H1 (cell line): ENCODE measurements around the gene HEPHL1. TPM values are rescaled to one million over a fixed set of nuclear protein-coding genes. Genes with fewer than 3 reads are reported as not detected.

Experiments
- CTCF ChIA-PET: fragments of 300-600 bp; sonication (Branson Sonifier 250); formaldehyde crosslinking; loops from one replicate; lab custom pipeline; 2021; ENCODE audit not compliant: partially characterized antibody; lab: Charles Lee
- POLR2A ChIA-PET: fragments of 300-600 bp; sonication (Branson Sonifier 250); formaldehyde crosslinking; loops from one replicate; lab custom pipeline; 2021; ENCODE audit warnings: inconsistent platforms; ENCODE audit not compliant: partially characterized antibody; lab: Charles Lee
- DNase-seq, 2 experiments: peaks; one replicate each; pipeline versions ENCODE4 v3.0.0 to v3.0.0-alpha.2; 2010 to 2022; ENCODE audit warnings: low spot score in 2 of 2, low read depth in 1 of 2, mixed read lengths in 1 of 2
- FAIRE-seq: peaks from 2 replicates; lab custom pipeline; 2011; peaks lifted over from hg19 to GRCh38; lab: Jason Lieb, UNC
- H2AFZ ChIP-seq: 2 replicates; pipeline ENCODE4 v1.8.1; 2012; ENCODE audit warnings: low read length, inconsistent platforms
- H2AK5ac ChIP-seq: 2 replicates; pipeline ENCODE4 v1.6.1; 2013; ENCODE audit warnings: low read depth, low read length
- H2BK120ac ChIP-seq: replicated peaks from 2 replicates; pipeline ENCODE3; 2013; ENCODE audit warnings: low read depth, low read length, inconsistent platforms
- H2BK12ac ChIP-seq: 2 replicates; pipeline ENCODE4 v1.6.1; 2013; ENCODE audit warnings: low read depth, low read length
- H2BK15ac ChIP-seq: 2 replicates; pipeline ENCODE4 v1.6.1; 2013; ENCODE audit warnings: low read length
- H2BK20ac ChIP-seq: 2 replicates; pipeline ENCODE4 v1.6.1; 2013; ENCODE audit warnings: low read length
- H2BK5ac ChIP-seq: 2 replicates; pipeline ENCODE4 v1.6.1; 2013; ENCODE audit warnings: low read depth, low read length
- H3K14ac ChIP-seq: 2 replicates; pipeline ENCODE4 v1.6.1; 2013; ENCODE audit warnings: inconsistent platforms; ENCODE audit not compliant: insufficient read length
- H3K18ac ChIP-seq: 2 replicates; pipeline ENCODE4 v1.6.1; 2013; ENCODE audit warnings: low read length; ENCODE audit errors: extremely low read depth
- H3K23ac ChIP-seq: 2 replicates; pipeline ENCODE4 v1.6.1; 2013; ENCODE audit warnings: inconsistent platforms; ENCODE audit not compliant: insufficient read length
- H3K23me2 ChIP-seq: 2 replicates; pipeline ENCODE4 v1.6.1; 2013; ENCODE audit warnings: low read depth, low read length
- H3K27ac ChIP-seq: 2 replicates; pipeline ENCODE4 v1.6.1; 2011; ENCODE audit warnings: low read depth, low read length, inconsistent platforms
- H3K27me3 ChIP-seq, 4 experiments: replicated peaks in 1 of 4; 1 replicate in 1 of 4; 2 replicates in 3 of 4; pipeline versions ENCODE4 v1.6.1 to v1.8.1; 2011 to 2013; ENCODE audit warnings: low read length in 3 of 4, mild to moderate bottlenecking in 3 of 4, inconsistent platforms in 2 of 4, mixed read lengths in 2 of 4, moderate library complexity in 1 of 4; ENCODE audit not compliant: control insufficient read depth in 3 of 4, insufficient read depth in 3 of 4; ENCODE audit errors: extremely low read depth in 1 of 4
- H3K36me3 ChIP-seq, 4 experiments: 2 replicates each; pipeline versions ENCODE4 v1.6.1 to v1.8.1; 2011 to 2013; ENCODE audit warnings: mild to moderate bottlenecking in 4 of 4, low read length in 3 of 4, moderate library complexity in 2 of 4, control low read depth in 1 of 4, inconsistent platforms in 1 of 4; ENCODE audit not compliant: insufficient read depth in 4 of 4, control insufficient read depth in 2 of 4
- H3K4ac ChIP-seq: replicated peaks from 2 replicates; pipeline ENCODE3; 2013; ENCODE audit warnings: low read length, low read depth, mixed read lengths, inconsistent platforms; ENCODE audit not compliant: insufficient read length
- H3K4me1 ChIP-seq, 4 experiments: replicated peaks in 1 of 4; 1 replicate in 1 of 4; 2 replicates in 3 of 4; pipeline versions ENCODE4 v1.6.1 to v1.8.1; 2011 to 2013; ENCODE audit warnings: low read length in 3 of 4, inconsistent platforms in 2 of 4, mixed read lengths in 1 of 4; ENCODE audit not compliant: insufficient read depth in 4 of 4, control insufficient read depth in 3 of 4
- H3K4me2 ChIP-seq, 2 experiments: 2 replicates each; pipeline versions ENCODE4 v1.6.1 to v1.8.1; 2011 to 2013; ENCODE audit warnings: low read depth in 2 of 2, low read length in 2 of 2, control low read depth in 1 of 2, inconsistent platforms in 1 of 2, mild to moderate bottlenecking in 1 of 2; ENCODE audit not compliant: insufficient read depth in 1 of 2
- H3K4me3 ChIP-seq, 4 experiments: fragments of 200-600, 300-600 bp in 1 of 4; sonication (generic), shearing (Covaris generic), sonication (Bioruptor Twin) in 1 of 4; 2 replicates each; pipeline versions ENCODE4 v1.5.1 to v1.8.1; 2011 to 2016; ENCODE audit warnings: low read length in 4 of 4, low read depth in 3 of 4, control low read depth in 2 of 4, inconsistent platforms in 2 of 4, mild to moderate bottlenecking in 2 of 4, mixed read lengths in 1 of 4, moderate library complexity in 1 of 4; ENCODE audit not compliant: insufficient read depth in 2 of 4; ENCODE audit errors: extremely low read depth in 1 of 4
- H3K56ac ChIP-seq: replicated peaks from 2 replicates; pipeline ENCODE3; 2013; ENCODE audit warnings: low read depth, mild to moderate bottlenecking, mixed read lengths, low read length, inconsistent platforms; ENCODE audit not compliant: insufficient read length
- H3K79me1 ChIP-seq: 2 replicates; pipeline ENCODE4 v1.6.1; 2013; ENCODE audit warnings: low read depth, low read length, control low read depth
- H3K79me2 ChIP-seq, 2 experiments: 2 replicates each; pipeline versions ENCODE4 v1.6.1 to v1.8.1; 2012 to 2013; ENCODE audit warnings: low read length in 2 of 2, mild to moderate bottlenecking in 2 of 2, inconsistent platforms in 1 of 2; ENCODE audit not compliant: insufficient read depth in 2 of 2, control insufficient read depth in 1 of 2
- H3K9ac ChIP-seq, 4 experiments: replicated peaks in 1 of 4; 1 replicate in 1 of 4; 2 replicates in 3 of 4; pipeline versions ENCODE4 v1.6.1 to v1.8.1; 2011 to 2013; ENCODE audit warnings: low read depth in 3 of 4, low read length in 3 of 4, control low read depth in 2 of 4, mild to moderate bottlenecking in 2 of 4, moderate library complexity in 2 of 4, inconsistent platforms in 1 of 4; ENCODE audit errors: extremely low read depth in 1 of 4
- H3K9me3 ChIP-seq, 2 experiments: 2 replicates each; pipeline versions ENCODE4 v1.6.1 to v1.8.1; 2012 to 2013; ENCODE audit warnings: mild to moderate bottlenecking in 2 of 2, moderate library complexity in 2 of 2, control low read depth in 1 of 2, inconsistent platforms in 1 of 2, low read depth in 1 of 2, low read length in 1 of 2, mixed read lengths in 1 of 2; ENCODE audit not compliant: insufficient read depth in 2 of 2
- H4K20me1 ChIP-seq, 2 experiments: replicated peaks in 1 of 2; 2 replicates each; pipeline versions ENCODE3 to v1.8.1; 2011 to 2013; ENCODE audit warnings: inconsistent platforms in 2 of 2, low read length in 2 of 2, mild to moderate bottlenecking in 1 of 2; ENCODE audit not compliant: insufficient read depth in 2 of 2, control insufficient read depth in 1 of 2
- H4K5ac ChIP-seq: 2 replicates; pipeline ENCODE4 v1.6.1; 2013; ENCODE audit warnings: low read length, low read depth, mixed read lengths, inconsistent platforms; ENCODE audit not compliant: insufficient read length
- H4K8ac ChIP-seq: 2 replicates; pipeline ENCODE4 v1.8.0; 2013; ENCODE audit warnings: mild to moderate bottlenecking, moderate library complexity, low read length, inconsistent platforms; ENCODE audit not compliant: insufficient read depth; ENCODE audit errors: extremely low read depth
- H4K91ac ChIP-seq: replicated peaks from 2 replicates; pipeline ENCODE3; 2013; ENCODE audit warnings: low read length, mixed read lengths, inconsistent platforms; ENCODE audit not compliant: insufficient read length
- ASH2L ChIP-seq: fragments of 200-600, 300-600 bp; sonication (generic); IDR thresholded peaks from one replicate; pipeline ENCODE4 v1.7.1; 2017; ENCODE audit warnings: low read length
- CBX5 ChIP-seq: fragments of 300-800, 300-1000 bp; sonication (generic); IDR thresholded peaks from 2 replicates; pipeline ENCODE4 v1.7.1; 2016; ENCODE audit warnings: antibody characterized with exemption, low read length, low read depth
- CBX8 ChIP-seq: fragments of 300-800, 300-1000 bp; sonication (generic); IDR thresholded peaks from 2 replicates; pipeline ENCODE4 v1.7.1; 2016; ENCODE audit warnings: low read depth, low read length, borderline replicate concordance
- GABPA ChIP-seq: IDR thresholded peaks from 2 replicates; pipeline ENCODE4 v1.6.1; 2011; ENCODE audit warnings: mild to moderate bottlenecking, low read length, moderate library complexity, borderline replicate concordance; ENCODE audit not compliant: insufficient read depth
- JUND ChIP-seq: IDR thresholded peaks from 2 replicates; pipeline ENCODE4 v1.6.1; 2011; ENCODE audit warnings: mild to moderate bottlenecking, improper control_type of control experiment, low read length
- KDM5A ChIP-seq: fragments of 200-600 bp; IDR thresholded peaks from 2 replicates; pipeline ENCODE4 v1.7.1; 2012; ENCODE audit warnings: mild to moderate bottlenecking, low read length, inconsistent platforms, mixed read lengths
- SIRT6 ChIP-seq: IDR thresholded peaks from one replicate; pipeline ENCODE4 v1.7.1; 2012; ENCODE audit warnings: low read length, inconsistent platforms
- WGBS, 2 experiments: shearing (Covaris generic) in 1 of 2; methylation state at CpG; one replicate each; pipeline versions ENCODE4 v1.1.6 to v1.1.7; 2013 to 2015; ENCODE audit warnings: low lambda C conversion rate in 2 of 2, mixed read lengths in 2 of 2, inconsistent platforms in 1 of 2, low coverage in 1 of 2, missing lambda C conversion rate in 1 of 2; ENCODE audit not compliant: insufficient replicate concordance in 2 of 2, insufficient coverage in 1 of 2, insufficient read length in 1 of 2; ENCODE audit errors: extremely low coverage in 1 of 2, missing lambda C conversion rate in 1 of 2; 5-methylcytosine and 5-hydroxymethylcytosine counted together
- polyA plus RNA-seq, 7 experiments: library from polyadenylated mRNA; depleted of rRNA in 3 of 7; stranded (reverse) in 5 of 7; unstranded in 2 of 7; fragments of >200 nt in 5 of 7; fragments of 200-250 nt in 2 of 7; gene quantifications; 1 replicate in 5 of 7; 2 replicates in 1 of 7; 4 replicates in 1 of 7; pipeline versions ENCODE4 v1.2.1 to v1.2.3, GENCODE V29; 2011 to 2013; ENCODE audit warnings: missing spikeins in 2 of 7, mixed read lengths in 2 of 7
- total RNA-seq: library from RNA; stranded (reverse); fragmentation: NEBNext Ultra II Directional; extraction: Animal tissue kit (Norgen Biotek cat#: 25700); gene quantifications from 2 replicates; pipeline ENCODE4 v1.2.1, GENCODE V29; 2021

HEPHL1 gene
- total and polyA plus RNA-seq, 2 of the 8 experiments (the other 6 are each of a cell fraction or from before 2014, with no cell fraction given), result 0.09 to 0.11 TPM

GRCh38 chr11:94133752-94134151, 112.6 kb downstream of the HEPHL1 start:
- Histone ChIP-seq H2BK20ac (no peak overlapping the region), H4K5ac (no peak overlapping the region), H3K9ac (no peak overlapping the region), H2AFZ (no peak overlapping the region), H2AK5ac (no peak overlapping the region), H3K9me3 (no peaks in the 10 kb centered on the region), H4K8ac (no peak overlapping the region), H3K23ac (no peak overlapping the region), H3K4me2 (peak overlapping the region; percentile 1 to 96; a peak in 2 of 4 replicates), H3K27ac (no peak overlapping the region), H3K14ac (no peak overlapping the region), H2BK5ac (no peak overlapping the region), H3K79me1 (peaks cover 22% of the 10 kb centered on the region), H3K56ac (no peak overlapping the region), H4K91ac (no peak overlapping the region), H3K79me2 (peaks cover 67 to 98% of the 10 kb centered on the region in 2 experiments), H2BK120ac (no peak overlapping the region), H3K18ac (no peak overlapping the region), H3K36me3 (peaks cover 0 to 4% (median 0%) of the 10 kb centered on the region in 4 experiments; a peak in 1 of 8 replicates), H3K4ac (no peak overlapping the region), H3K27me3 (no peaks in the 10 kb centered on the region), H2BK15ac (no peak overlapping the region), H2BK12ac (no peak overlapping the region), H3K4me3 (no peak overlapping the region), H3K23me2 (peaks cover 11% of the 10 kb centered on the region), H3K4me1 (peaks cover 11 to 33% (median 17%) of the 10 kb centered on the region in 4 experiments), H4K20me1 (peaks cover 38 to 49% of the 10 kb centered on the region in 2 experiments)
- ChIA-PET POLR2A (no interaction called here), CTCF (interaction anchor here (1.9 kb wide), 1 partner anchor 212 kb away, joined by 4 read pairs; no protein-coding TSS in a partner anchor)
- no peak for DNase-seq
- no peak for FAIRE-seq
- TF ChIP-seq GABPA (no peak), ASH2L (no peak), SIRT6 (no peak), KDM5A (no peak), CBX8 (no peak), CBX5 (no peak), JUND (no peak)
- 94% methylated on average over 4 of the region's 4 CpGs; no CpG with 5 or more reads in 1 of the 2 experiments for WGBS, 2 experiments
